ENCODE measurements around the gene PDSS2. TPM values are rescaled to one million over a fixed set of nuclear protein-coding genes. Genes with fewer than 3 reads are reported as not detected.

The PDSS2 gene
- total RNA-seq, 1 donor = 12.3 TPM

- no peaks in the 10 kb centered on the region for H3K27me3 ChIP-seq (ENCODE audit: insufficient read depth, low read length)
- no peaks in the 10 kb centered on the region for H4K20me1 ChIP-seq (ENCODE audit: insufficient read depth, low read length)
- H2AFZ ChIP-seq (ENCODE audit: low read length) = no peak overlapping the region
- H3K27ac ChIP-seq (ENCODE audit: low read depth, low read length) = no peak overlapping the region
- no peak for TF ChIP-seq CTCF (IDR thresholded peaks at IDR 0.05; ENCODE audit: extremely low read depth, low read depth, low read length)
- no peak overlapping the region for H3K4me2 ChIP-seq (ENCODE audit: insufficient read depth, low read length)
- DNase-seq (ENCODE audit: insufficient read length, low spot score, missing footprints) = no peak
- no peaks in the 10 kb centered on the region for H3K36me3 ChIP-seq (ENCODE audit: insufficient read depth, low read length)
- H3K79me2 ChIP-seq (ENCODE audit: insufficient read depth, low read length) = no peaks in the 10 kb centered on the region
- no peaks in the 10 kb centered on the region for H3K9me3 ChIP-seq (ENCODE audit: low read depth, low read length)
- no peaks in the 10 kb centered on the region for H3K4me1 ChIP-seq (ENCODE audit: insufficient read depth, low read length)
- H3K4me3 ChIP-seq (ENCODE audit: insufficient read depth, low read length) = no peak overlapping the region
Measured at GRCh38 chr6:107248147-107248546, 211.2 kb downstream of the PDSS2 start.

GRCh38 chr6:107246972-107247615 lies 212.3 kb downstream of the PDSS2 start:
- DNase-seq (ENCODE audit: insufficient read length, low spot score, missing footprints) = no peak
- Histone ChIP-seq H3K36me3 (ENCODE audit: insufficient read depth, low read length) (no peaks in the 10 kb centered on the region), H3K4me1 (ENCODE audit: insufficient read depth, low read length) (no peaks in the 10 kb centered on the region), H3K27ac (ENCODE audit: low read depth, low read length) (no peak overlapping the region), H3K79me2 (ENCODE audit: insufficient read depth, low read length) (no peaks in the 10 kb centered on the region), H3K9me3 (ENCODE audit: low read depth, low read length) (no peaks in the 10 kb centered on the region), H2AFZ (ENCODE audit: low read length) (no peak overlapping the region), H3K27me3 (ENCODE audit: insufficient read depth, low read length) (no peaks in the 10 kb centered on the region), H3K4me2 (ENCODE audit: insufficient read depth, low read length) (no peak overlapping the region), H3K4me3 (ENCODE audit: insufficient read depth, low read length) (no peak overlapping the region), H4K20me1 (ENCODE audit: insufficient read depth, low read length) (no peaks in the 10 kb centered on the region)
- TF ChIP-seq CTCF (IDR thresholded peaks at IDR 0.05; ENCODE audit: extremely low read depth, low read depth, low read length) = no peak

- no peak overlapping the region for H3K4me3 ChIP-seq (ENCODE audit: insufficient read depth, low read length)
- no peak overlapping the region for H3K4me2 ChIP-seq (ENCODE audit: insufficient read depth, low read length)
- H3K36me3 ChIP-seq (ENCODE audit: insufficient read depth, low read length) = no peaks in the 10 kb centered on the region
Measured at GRCh38 chr6:107246249-107246971, 213.0 kb downstream of the PDSS2 start.

More at GRCh38 chr6:107246249-107246971, 213.0 kb downstream of the PDSS2 start:
- Histone ChIP-seq H4K20me1 (ENCODE audit: insufficient read depth, low read length) (no peaks in the 10 kb centered on the region), H3K27me3 (ENCODE audit: insufficient read depth, low read length) (no peaks in the 10 kb centered on the region), H3K79me2 (ENCODE audit: insufficient read depth, low read length) (no peaks in the 10 kb centered on the region), H3K4me1 (ENCODE audit: insufficient read depth, low read length) (peaks cover 6% of the 10 kb centered on the region), H3K9me3 (ENCODE audit: low read depth, low read length) (no peaks in the 10 kb centered on the region), H3K27ac (ENCODE audit: low read depth, low read length) (no peak overlapping the region), H2AFZ (ENCODE audit: low read length) (no peak overlapping the region)
- no peak for DNase-seq (ENCODE audit: insufficient read length, low spot score, missing footprints)
- TF ChIP-seq CTCF (IDR thresholded peaks at IDR 0.05; ENCODE audit: extremely low read depth, low read depth, low read length) = no peak
